Measurements from ENCODE around the gene ERG28. TPM values are rescaled to one million over a fixed set of nuclear protein-coding genes. Genes with fewer than 3 reads are reported as not detected.

Gene ERG28
- total and polyA plus RNA-seq, 4 donors = 13.6 to 67.2 (median 40.2) TPM

- Histone ChIP-seq H3K9ac (ENCODE audit: insufficient read depth in 1 of 2, low read length in 2 of 2) (no peak overlapping the region), H3K36me3 (ENCODE audit: control insufficient read depth in 4 of 4, insufficient read depth in 4 of 4, low read length in 4 of 4) (no peaks in the 10 kb centered on the region), H3K4me1 (ENCODE audit: control insufficient read depth in 5 of 5, insufficient read depth in 5 of 5, low read length in 5 of 5) (peaks cover 0 to 2% (median 0%) of the 10 kb centered on the region in 5 donors), H3K27me3 (ENCODE audit: control insufficient read depth in 3 of 3, insufficient read depth in 3 of 3, low read length in 2 of 3) (no peaks in the 10 kb centered on the region), H3K4me3 (no peak overlapping the region), H3K9me3 (ENCODE audit: control insufficient read depth in 4 of 4, insufficient read depth in 3 of 4, low read length in 3 of 4) (no peaks in the 10 kb centered on the region), H3K27ac (ENCODE audit: low read depth in 1 of 2, low read length in 1 of 2) (no peak overlapping the region)
- TF ChIP-seq CTCF (IDR thresholded peaks at IDR 0.05; ENCODE audit: control extremely low read depth, extremely low read depth) = no peak
- 82 to 86% methylated on average over 1 of the region's 1 CpG for WGBS, 2 donors
- DNase-seq (no peak), ATAC-seq (ENCODE audit: insufficient read depth, low FRiP score) (no peak)
Observed at GRCh38 chr14:75619548-75619947, 41.1 kb downstream of the ERG28 start.

GRCh38 chr14:75615200-75615599 lies 45.5 kb downstream of the ERG28 start:
- H3K9ac ChIP-seq (ENCODE audit: insufficient read depth in 1 of 2, low read length in 2 of 2) = no peak overlapping the region
- no peaks in the 10 kb centered on the region for H3K27me3 ChIP-seq (ENCODE audit: control insufficient read depth in 3 of 3, insufficient read depth in 3 of 3, low read length in 2 of 3)
- peaks cover 0 to 3% (median 0%) of the 10 kb centered on the region in 5 donors for H3K4me1 ChIP-seq (ENCODE audit: control insufficient read depth in 5 of 5, insufficient read depth in 5 of 5, low read length in 5 of 5)
- DNase-seq (no peak), ATAC-seq (ENCODE audit: insufficient read depth, low FRiP score) (peak; percentile 62)
- peak overlapping the region in 1 of 2 donors; percentile 18 for H3K27ac ChIP-seq (ENCODE audit: low read depth in 1 of 2, low read length in 1 of 2)
- peaks cover 0 to 2% (median 0%) of the 10 kb centered on the region in 4 donors for H3K9me3 ChIP-seq (ENCODE audit: control insufficient read depth in 4 of 4, insufficient read depth in 3 of 4, low read length in 3 of 4)
- TF ChIP-seq CTCF (IDR thresholded peaks at IDR 0.05; ENCODE audit: control extremely low read depth, extremely low read depth) = no peak
- 43 to 63% methylated on average over 4 of the region's 4 CpGs for WGBS, 2 donors
- no peaks in the 10 kb centered on the region for H3K36me3 ChIP-seq (ENCODE audit: control insufficient read depth in 4 of 4, insufficient read depth in 4 of 4, low read length in 4 of 4)
- H3K4me3 ChIP-seq = no peak overlapping the region

GRCh38 chr14:75614179-75614578 lies 46.5 kb downstream of the ERG28 start:
- Histone ChIP-seq H3K4me3 (no peak overlapping the region), H3K36me3 (ENCODE audit: control insufficient read depth in 4 of 4, insufficient read depth in 4 of 4, low read length in 4 of 4) (no peaks in the 10 kb centered on the region), H3K9me3 (ENCODE audit: control insufficient read depth in 4 of 4, insufficient read depth in 3 of 4, low read length in 3 of 4) (peaks cover 0 to 2% (median 0%) of the 10 kb centered on the region in 4 donors), H3K27me3 (ENCODE audit: control insufficient read depth in 3 of 3, insufficient read depth in 3 of 3, low read length in 2 of 3) (no peaks in the 10 kb centered on the region), H3K9ac (ENCODE audit: insufficient read depth in 1 of 2, low read length in 2 of 2) (no peak overlapping the region), H3K27ac (ENCODE audit: low read depth in 1 of 2, low read length in 1 of 2) (no peak overlapping the region), H3K4me1 (ENCODE audit: control insufficient read depth in 5 of 5, insufficient read depth in 5 of 5, low read length in 5 of 5) (peaks cover 0 to 3% (median 0%) of the 10 kb centered on the region in 5 donors)
- ATAC-seq (ENCODE audit: insufficient read depth, low FRiP score) (no peak), DNase-seq (no peak)
- no peak for TF ChIP-seq CTCF (IDR thresholded peaks at IDR 0.05; ENCODE audit: control extremely low read depth, extremely low read depth)
- 41 to 62% methylated on average over 4 of the region's 4 CpGs for WGBS, 2 donors

GRCh38 chr14:75612157-75612556 lies 48.5 kb downstream of the ERG28 start:
- no peak overlapping the region for H3K4me3 ChIP-seq
- no peak for TF ChIP-seq CTCF (IDR thresholded peaks at IDR 0.05; ENCODE audit: control extremely low read depth, extremely low read depth)
- H3K27ac ChIP-seq (ENCODE audit: low read depth in 1 of 2, low read length in 1 of 2) = no peak overlapping the region
- ATAC-seq (ENCODE audit: insufficient read depth, low FRiP score) = no peak
- 89 to 92% methylated on average over 4 of the region's 4 CpGs for WGBS, 2 donors
- no peak overlapping the region for H3K9ac ChIP-seq (ENCODE audit: insufficient read depth in 1 of 2, low read length in 2 of 2)
- H3K36me3 ChIP-seq (ENCODE audit: control insufficient read depth in 4 of 4, insufficient read depth in 4 of 4, low read length in 4 of 4) = no peaks in the 10 kb centered on the region
- H3K9me3 ChIP-seq (ENCODE audit: control insufficient read depth in 4 of 4, insufficient read depth in 3 of 4, low read length in 3 of 4) = peaks cover 0 to 7% (median 0%) of the 10 kb centered on the region in 4 donors
- H3K4me1 ChIP-seq (ENCODE audit: control insufficient read depth in 5 of 5, insufficient read depth in 5 of 5, low read length in 5 of 5) = peaks cover 0 to 3% (median 0%) of the 10 kb centered on the region in 5 donors
- no peaks in the 10 kb centered on the region for H3K27me3 ChIP-seq (ENCODE audit: control insufficient read depth in 3 of 3, insufficient read depth in 3 of 3, low read length in 2 of 3)
- no peak for DNase-seq
